ENCODE data around the gene SEPTIN1.

Gene SEPTIN1

DNA sequence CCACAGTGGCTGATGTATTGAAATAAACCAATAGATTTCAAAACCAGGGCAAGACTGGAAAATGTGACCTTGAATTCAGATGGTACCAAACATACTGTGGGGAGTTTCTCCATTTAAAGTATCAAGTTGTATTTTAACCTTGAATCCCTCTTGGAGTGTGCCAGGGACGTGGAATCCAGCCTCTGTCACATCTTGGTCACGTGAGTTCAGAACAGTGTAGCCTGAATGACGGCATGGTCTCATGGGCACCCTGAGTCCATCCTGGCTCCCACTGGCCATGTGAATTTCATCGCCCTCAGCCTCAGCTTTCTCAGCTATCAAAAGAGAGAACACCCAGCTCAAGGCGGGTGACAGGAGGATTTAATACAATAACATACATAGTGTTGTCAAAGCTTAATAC lies 31.8 kb upstream of the SEPTIN1 start:
- TF ChIP-seq POLR2A (IDR thresholded peaks at IDR 0.05; ENCODE audit: extremely low read depth, insufficient read length) (no peak), MYC (IDR thresholded peaks at IDR 0.05; ENCODE audit: low read depth, low read length) (no peak)
- DNase-seq (ENCODE audit: low read depth) = no peak
- H3K4me3 ChIP-seq (ENCODE audit: low read depth, low read length) = no peak overlapping the region

DNA sequence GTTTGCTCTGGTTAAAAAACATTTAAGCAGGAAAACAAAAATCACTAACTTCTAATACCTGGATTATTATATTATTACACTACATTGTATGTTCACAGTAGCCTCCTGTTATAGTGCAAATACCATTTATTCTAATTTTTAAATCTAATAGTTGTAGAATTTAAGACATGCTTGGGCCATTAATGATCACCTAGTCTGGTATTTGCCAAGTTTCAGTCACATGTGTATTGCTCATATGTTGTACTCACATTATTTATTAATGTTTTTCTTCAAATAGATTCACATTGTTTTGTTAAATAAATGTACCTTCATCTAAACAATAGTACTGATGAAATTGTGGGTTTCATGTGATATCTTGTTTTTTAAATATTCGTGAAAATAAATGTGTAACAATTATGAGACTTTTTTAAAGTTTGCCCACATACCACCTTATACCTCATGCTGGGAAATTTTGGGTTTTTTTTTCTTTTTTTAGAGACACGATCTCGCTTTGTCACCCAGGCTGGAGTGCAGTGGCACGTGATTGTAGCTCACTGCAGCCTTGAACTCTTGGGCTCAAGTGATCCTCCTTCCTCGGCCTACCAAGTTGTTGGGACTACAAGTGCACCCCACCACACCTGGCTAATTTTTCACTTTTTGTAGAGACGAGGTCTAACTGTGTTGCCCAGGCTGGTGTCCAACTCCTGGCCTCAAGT lies 30.9 kb upstream of the SEPTIN1 start:
- no peak for DNase-seq (ENCODE audit: low read depth)
- TF ChIP-seq MYC (IDR thresholded peaks at IDR 0.05; ENCODE audit: low read depth, low read length) (no peak), POLR2A (IDR thresholded peaks at IDR 0.05; ENCODE audit: extremely low read depth, insufficient read length) (no peak)
- TF ChIP-seq, protein P1, sequence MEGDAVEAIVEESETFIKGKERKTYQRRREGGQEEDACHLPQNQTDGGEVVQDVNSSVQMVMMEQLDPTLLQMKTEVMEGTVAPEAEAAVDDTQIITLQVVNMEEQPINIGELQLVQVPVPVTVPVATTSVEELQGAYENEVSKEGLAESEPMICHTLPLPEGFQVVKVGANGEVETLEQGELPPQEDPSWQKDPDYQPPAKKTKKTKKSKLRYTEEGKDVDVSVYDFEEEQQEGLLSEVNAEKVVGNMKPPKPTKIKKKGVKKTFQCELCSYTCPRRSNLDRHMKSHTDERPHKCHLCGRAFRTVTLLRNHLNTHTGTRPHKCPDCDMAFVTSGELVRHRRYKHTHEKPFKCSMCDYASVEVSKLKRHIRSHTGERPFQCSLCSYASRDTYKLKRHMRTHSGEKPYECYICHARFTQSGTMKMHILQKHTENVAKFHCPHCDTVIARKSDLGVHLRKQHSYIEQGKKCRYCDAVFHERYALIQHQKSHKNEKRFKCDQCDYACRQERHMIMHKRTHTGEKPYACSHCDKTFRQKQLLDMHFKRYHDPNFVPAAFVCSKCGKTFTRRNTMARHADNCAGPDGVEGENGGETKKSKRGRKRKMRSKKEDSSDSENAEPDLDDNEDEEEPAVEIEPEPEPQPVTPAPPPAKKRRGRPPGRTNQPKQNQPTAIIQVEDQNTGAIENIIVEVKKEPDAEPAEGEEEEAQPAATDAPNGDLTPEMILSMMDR (IDR thresholded peaks at IDR 0.05; ENCODE audit: low read depth, low read length) = no peak
- TF ChIP-seq, protein P2, sequence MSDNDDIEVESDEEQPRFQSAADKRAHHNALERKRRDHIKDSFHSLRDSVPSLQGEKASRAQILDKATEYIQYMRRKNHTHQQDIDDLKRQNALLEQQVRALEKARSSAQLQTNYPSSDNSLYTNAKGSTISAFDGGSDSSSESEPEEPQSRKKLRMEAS (IDR thresholded peaks at IDR 0.05; ENCODE audit: low read depth, low read length) = no peak
- no peak overlapping the region for H3K4me3 ChIP-seq (ENCODE audit: low read depth, low read length)

DNA sequence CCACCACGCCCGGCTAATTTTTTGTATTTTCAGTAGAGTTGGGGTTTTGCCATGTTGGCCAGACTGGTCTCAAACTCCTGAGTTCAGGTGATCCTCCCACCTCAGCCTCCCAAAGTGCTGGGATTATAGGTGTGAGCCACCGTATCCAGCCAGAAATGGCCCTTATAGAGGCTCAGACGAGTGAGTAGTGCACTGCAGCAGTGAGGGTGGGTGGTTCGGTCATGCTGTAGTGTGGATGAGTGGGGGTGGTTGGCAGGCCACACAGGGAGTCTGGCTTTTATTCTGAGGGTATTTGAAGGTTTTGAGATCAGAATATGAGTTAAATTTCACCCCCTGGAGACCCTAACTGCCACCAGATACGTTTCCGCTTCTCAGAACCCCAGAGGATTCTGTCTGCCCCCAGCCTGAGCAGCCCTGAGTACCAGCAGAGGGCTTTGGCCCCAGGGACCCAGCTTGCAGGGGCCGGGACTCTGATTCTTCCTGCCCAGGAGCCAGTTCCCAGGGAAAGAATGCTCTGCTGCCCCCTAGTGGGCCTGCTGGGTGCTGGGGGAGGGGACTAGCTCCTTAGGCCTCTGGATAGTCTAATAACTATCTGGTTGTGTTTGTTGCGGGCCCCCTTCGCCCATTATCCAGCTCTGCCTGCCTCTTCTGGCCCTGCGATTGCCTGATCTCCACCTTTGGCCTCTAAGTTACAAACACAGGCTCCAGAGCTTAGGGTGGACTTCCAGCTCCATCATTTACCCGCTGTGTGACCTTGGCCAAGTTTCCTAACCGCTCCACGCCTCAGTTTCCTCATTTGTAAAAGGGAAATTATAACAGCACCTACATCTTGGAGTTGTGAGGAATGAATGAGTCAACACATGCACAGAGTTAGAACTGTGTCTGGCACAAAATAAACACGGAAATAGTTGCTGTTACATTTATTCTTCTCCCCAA lies 27.0 kb upstream of the SEPTIN1 start:
- H3K4me3 ChIP-seq (ENCODE audit: low read depth, low read length) = peak overlapping the region; percentile 38
- TF ChIP-seq, protein P1 (IDR thresholded peaks at IDR 0.05; ENCODE audit: low read depth, low read length) = peak; percentile 90
- TF ChIP-seq MYC (IDR thresholded peaks at IDR 0.05; ENCODE audit: low read depth, low read length) = no peak
- TF ChIP-seq, protein P2 (IDR thresholded peaks at IDR 0.05; ENCODE audit: low read depth, low read length) = no peak
- TF ChIP-seq POLR2A (IDR thresholded peaks at IDR 0.05; ENCODE audit: extremely low read depth, insufficient read length) = no peak
- peak; percentile 92 for DNase-seq (ENCODE audit: low read depth)

DNA sequence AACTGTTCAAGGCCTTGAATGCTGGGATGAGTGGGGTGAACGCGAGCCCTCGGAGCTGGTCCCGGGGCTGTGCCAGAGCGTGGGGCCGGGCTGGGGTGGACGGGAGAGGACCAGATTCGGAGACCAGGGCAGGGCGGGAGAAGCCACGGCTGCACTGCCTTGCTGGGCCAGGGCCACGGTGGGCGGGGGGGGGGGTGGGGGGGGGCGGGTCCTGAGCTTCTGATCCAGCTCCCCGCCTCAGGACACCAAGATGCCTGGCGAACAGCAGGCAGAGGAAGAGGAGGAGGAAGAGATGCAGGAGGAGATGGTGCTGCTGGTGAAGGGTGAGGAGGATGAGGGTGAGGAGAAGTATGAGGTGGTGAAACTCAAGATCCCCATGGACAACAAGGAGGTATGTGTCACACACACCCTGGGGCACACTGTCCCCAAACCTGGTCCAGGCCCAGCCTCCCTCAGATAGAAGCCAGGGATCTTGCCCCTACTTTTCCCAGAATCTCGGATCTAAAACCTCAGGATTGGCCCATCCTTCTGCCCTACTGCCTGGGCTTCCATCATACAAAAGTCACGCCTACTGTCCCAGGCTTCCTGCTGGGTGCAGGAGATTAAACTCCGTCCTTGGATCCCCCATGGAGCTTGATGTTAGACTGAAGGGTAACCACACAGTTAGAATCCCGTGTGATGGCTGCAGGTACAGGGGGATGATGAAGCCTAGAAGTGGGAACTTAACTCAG lies 25.6 kb upstream of the SEPTIN1 start:
- TF ChIP-seq POLR2A (IDR thresholded peaks at IDR 0.05; ENCODE audit: extremely low read depth, insufficient read length) (no peak), MYC (IDR thresholded peaks at IDR 0.05; ENCODE audit: low read depth, low read length) (no peak)
- TF ChIP-seq, protein P1 (IDR thresholded peaks at IDR 0.05; ENCODE audit: low read depth, low read length) = no peak
- TF ChIP-seq, protein P2 (IDR thresholded peaks at IDR 0.05; ENCODE audit: low read depth, low read length) = no peak
- DNase-seq (ENCODE audit: low read depth) = peak; percentile 39
- H3K4me3 ChIP-seq (ENCODE audit: low read depth, low read length) = peak overlapping the region; percentile 56

DNA sequence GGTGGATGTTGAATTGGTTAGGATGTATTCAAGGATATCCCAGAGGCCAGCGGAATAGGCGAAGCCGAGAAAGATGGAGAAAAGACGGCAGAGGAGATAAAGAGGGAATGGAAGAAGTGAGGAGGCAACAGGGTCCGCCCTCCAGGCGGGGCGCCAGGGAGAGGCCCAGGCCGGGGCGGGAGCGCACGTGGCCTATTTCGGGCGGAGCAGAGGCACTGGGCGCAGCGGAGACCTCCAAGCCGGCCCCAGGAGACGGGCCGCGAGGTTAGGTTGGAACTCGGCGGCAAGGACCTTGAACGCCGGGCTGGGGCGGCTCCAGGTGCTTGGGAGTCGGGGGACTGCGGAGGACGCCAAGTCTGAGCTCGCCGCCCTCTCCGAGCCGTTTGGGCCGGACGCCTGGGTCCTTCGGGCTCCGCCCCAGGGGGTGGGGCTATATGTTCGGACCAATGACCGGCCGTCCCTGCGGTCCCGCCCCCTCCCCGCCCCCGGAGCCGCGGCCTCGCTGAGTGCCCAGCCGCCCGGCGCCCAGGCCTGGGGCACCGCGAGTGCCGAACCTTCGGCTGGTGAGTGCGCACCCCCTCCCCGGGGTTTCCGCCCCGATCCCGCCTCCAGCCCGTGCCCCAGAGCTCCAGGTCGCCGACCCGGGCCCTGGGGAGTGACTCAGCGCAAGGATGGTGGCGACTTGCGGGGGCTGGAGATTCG lies 24.9 kb upstream of the SEPTIN1 start, which contains the start of gene ZNF771:
Gene ZNF771 (plus strand): TSS at position 505 of the 702 bp plus-strand sequence. CDS start 448 bp downstream, outside the sequence.
- peak; percentile 92 for DNase-seq (ENCODE audit: low read depth)
- peak within 1 kb of the TSS; percentile 56 for H3K4me3 ChIP-seq (ENCODE audit: low read depth, low read length)
- TF ChIP-seq, protein P1 (IDR thresholded peaks at IDR 0.05; ENCODE audit: low read depth, low read length) = no peak
- TF ChIP-seq, protein P2 (IDR thresholded peaks at IDR 0.05; ENCODE audit: low read depth, low read length) = peak; percentile 96
- peak; percentile 84 for TF ChIP-seq POLR2A (IDR thresholded peaks at IDR 0.05; ENCODE audit: extremely low read depth, insufficient read length)
- TF ChIP-seq MYC (IDR thresholded peaks at IDR 0.05; ENCODE audit: low read depth, low read length) = peak; percentile 97
